ACC112 (cell line): ENCODE data around the gene KATNBL1.

ENCODE experiments used
- H2AFZ ChIP-seq: fragments of 200-600 bp; sonication (generic); one replicate; pipeline ENCODE4 v1.6.0; 2017; ENCODE audit warnings: antibody characterized with exemption, low read length; ENCODE audit not compliant: unreplicated experiment
- H3K27ac ChIP-seq: fragments of 200-600 bp; sonication (generic); 2 replicates; pipeline ENCODE4 v1.5.1; 2014; ENCODE audit warnings: low read depth, mild to moderate bottlenecking, antibody characterized with exemption, low read length, moderate library complexity
- H3K27me3 ChIP-seq: fragments of 200-600 bp; sonication (generic); 2 replicates; pipeline ENCODE4 v1.6.1; 2014; ENCODE audit warnings: mild to moderate bottlenecking, antibody characterized with exemption, low read length, moderate library complexity, mixed read lengths; ENCODE audit not compliant: insufficient read depth
- H3K36me3 ChIP-seq: fragments of 200-600 bp; sonication (generic); 2 replicates; pipeline ENCODE4 v1.6.1; 2016; ENCODE audit warnings: mild to moderate bottlenecking, antibody characterized with exemption, low read length, moderate library complexity, mixed read lengths; ENCODE audit not compliant: insufficient read depth
- H3K4me1 ChIP-seq: fragments of 200-600 bp; sonication (generic); one replicate; pipeline ENCODE4 v1.6.1; 2016; ENCODE audit warnings: low read length, mixed read lengths; ENCODE audit not compliant: insufficient read depth, unreplicated experiment, control insufficient read depth
- H3K4me3 ChIP-seq: fragments of 200-600 bp; sonication (generic); 2 replicates; pipeline ENCODE4 v1.5.1; 2014; ENCODE audit warnings: mild to moderate bottlenecking, low read depth, low read length
- H3K79me2 ChIP-seq: fragments of 200-600 bp; sonication (generic); one replicate; pipeline ENCODE4 v1.6.0; 2016; ENCODE audit warnings: low read length; ENCODE audit not compliant: control insufficient read depth, unreplicated experiment, insufficient read depth

The KATNBL1 gene, protein sequence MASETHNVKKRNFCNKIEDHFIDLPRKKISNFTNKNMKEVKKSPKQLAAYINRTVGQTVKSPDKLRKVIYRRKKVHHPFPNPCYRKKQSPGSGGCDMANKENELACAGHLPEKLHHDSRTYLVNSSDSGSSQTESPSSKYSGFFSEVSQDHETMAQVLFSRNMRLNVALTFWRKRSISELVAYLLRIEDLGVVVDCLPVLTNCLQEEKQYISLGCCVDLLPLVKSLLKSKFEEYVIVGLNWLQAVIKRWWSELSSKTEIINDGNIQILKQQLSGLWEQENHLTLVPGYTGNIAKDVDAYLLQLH

DNA sequence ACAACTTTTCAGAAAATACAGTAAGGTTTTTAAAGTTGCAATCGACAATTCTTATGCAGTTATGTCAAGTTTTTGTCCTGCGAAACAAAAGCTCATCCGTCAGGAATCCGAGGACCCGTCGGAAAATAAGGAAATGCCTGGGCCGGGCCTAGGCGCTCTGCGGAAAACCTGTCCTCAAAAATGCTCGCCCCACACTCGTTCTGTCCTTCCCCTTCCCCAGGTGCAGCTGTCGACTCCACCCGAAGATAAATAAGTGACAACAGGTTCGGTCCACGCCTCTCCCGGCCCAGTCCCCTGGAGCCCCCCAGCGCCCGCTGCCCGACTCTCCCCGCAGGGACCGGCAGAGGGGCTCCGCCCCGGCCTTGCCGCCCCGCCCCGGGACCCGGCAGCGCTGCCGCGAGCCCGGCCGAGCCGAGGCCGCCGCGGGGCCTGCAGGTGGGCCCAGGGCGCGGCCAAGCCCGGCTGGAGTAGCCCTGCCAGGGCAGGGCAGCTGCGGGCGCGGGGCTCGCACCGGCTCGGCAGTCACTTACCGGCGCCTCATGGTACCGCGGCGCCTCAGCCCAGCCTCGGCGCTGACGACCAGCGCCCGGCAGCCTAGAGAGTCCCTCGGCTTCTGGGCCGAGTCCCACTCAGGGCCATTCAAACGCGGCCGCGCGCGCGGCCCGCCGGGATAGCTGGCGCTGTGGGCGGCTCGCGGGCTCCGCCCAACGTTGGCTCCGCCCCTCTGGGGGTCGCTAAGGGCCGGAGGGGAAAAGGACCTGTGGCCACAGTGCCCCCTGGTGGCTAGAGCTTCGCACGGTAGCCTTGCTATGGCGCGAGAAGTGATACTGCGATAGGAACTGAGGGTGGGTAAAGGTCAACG is at the start of gene KATNBL1:
KATNBL1 (minus strand) TSS at position 676 of the 862 bp plus-strand sequence. CDS start 46,420 bp downstream, outside the sequence.
- Histone ChIP-seq H3K79me2 (peaks cover 48% of the 10 kb centered on the region), H3K4me3 (peak within 1 kb of the TSS; percentile 79), H3K27me3 (no peaks in the 10 kb centered on the region), H3K27ac (peak within 1 kb of the TSS; percentile 77), H3K4me1 (no peaks in the 10 kb centered on the region), H2AFZ (peak within 1 kb of the TSS; percentile 46), H3K36me3 (peaks cover under 1% of the 10 kb centered on the region; the same call in 1 of the 2 replicates)

GRCh38 chr15:34259566-34259965 is 49.7 kb upstream of the KATNBL1 start:
- no peaks in the 10 kb centered on the region for H3K4me1 ChIP-seq
- no peak overlapping the region for H3K4me3 ChIP-seq
- 0 out of 2 replicates have a peak, but pooled peaks cover 4% of the 10 kb centered on the region for H3K36me3 ChIP-seq
- no peaks in the 10 kb centered on the region for H3K79me2 ChIP-seq
- no peaks in the 10 kb centered on the region for H3K27me3 ChIP-seq
- no peak overlapping the region for H3K27ac ChIP-seq
- no peak overlapping the region for H2AFZ ChIP-seq

- Histone ChIP-seq H3K27me3 (no peaks in the 10 kb centered on the region), H3K36me3 (peaks cover 14% of the 10 kb centered on the region), H3K4me3 (no peak overlapping the region), H3K4me1 (no peaks in the 10 kb centered on the region), H2AFZ (no peak overlapping the region), H3K27ac (no peak overlapping the region), H3K79me2 (no peaks in the 10 kb centered on the region)
Measured at GRCh38 chr15:34258151-34258550, 48.3 kb upstream of the KATNBL1 start.

GRCh38 chr15:34252545-34252944 is 42.6 kb upstream of the KATNBL1 start:
- Histone ChIP-seq H3K27me3 (no peaks in the 10 kb centered on the region), H3K4me3 (no peak overlapping the region), H3K79me2 (no peaks in the 10 kb centered on the region), H3K36me3 (peaks cover 28% of the 10 kb centered on the region), H3K4me1 (peaks cover 6% of the 10 kb centered on the region), H3K27ac (no peak overlapping the region), H2AFZ (no peak overlapping the region)

- H2AFZ ChIP-seq, result no peak overlapping the region
- peaks cover 21% of the 10 kb centered on the region for H3K36me3 ChIP-seq
- H3K79me2 ChIP-seq, result no peaks in the 10 kb centered on the region
- no peak overlapping the region for H3K27ac ChIP-seq
- no peak overlapping the region for H3K4me3 ChIP-seq
- H3K27me3 ChIP-seq, result no peaks in the 10 kb centered on the region
- peaks cover 6% of the 10 kb centered on the region for H3K4me1 ChIP-seq
Measured at GRCh38 chr15:34248190-34248589, 38.3 kb upstream of the KATNBL1 start.

- no peak overlapping the region for H3K4me3 ChIP-seq
- H3K79me2 ChIP-seq, result no peaks in the 10 kb centered on the region
- H3K27ac ChIP-seq, result no peak overlapping the region
- no peaks in the 10 kb centered on the region for H3K27me3 ChIP-seq
- H3K36me3 ChIP-seq, result peaks cover 13% of the 10 kb centered on the region
- H2AFZ ChIP-seq, result no peak overlapping the region
- H3K4me1 ChIP-seq, result peaks cover 3% of the 10 kb centered on the region
Measured at GRCh38 chr15:34246276-34246976, 36.5 kb upstream of the KATNBL1 start.

- no peaks in the 10 kb centered on the region for H3K79me2 ChIP-seq
- no peaks in the 10 kb centered on the region for H3K27me3 ChIP-seq
- H3K27ac ChIP-seq, result no peak overlapping the region
- no peak overlapping the region for H3K4me3 ChIP-seq
- H3K36me3 ChIP-seq, result peaks cover 16% of the 10 kb centered on the region; the same call in 1 of the 2 replicates
- peaks cover 21% of the 10 kb centered on the region for H3K4me1 ChIP-seq
- no peak overlapping the region for H2AFZ ChIP-seq
Measured at GRCh38 chr15:34243226-34243625, 33.3 kb upstream of the KATNBL1 start.

DNA sequence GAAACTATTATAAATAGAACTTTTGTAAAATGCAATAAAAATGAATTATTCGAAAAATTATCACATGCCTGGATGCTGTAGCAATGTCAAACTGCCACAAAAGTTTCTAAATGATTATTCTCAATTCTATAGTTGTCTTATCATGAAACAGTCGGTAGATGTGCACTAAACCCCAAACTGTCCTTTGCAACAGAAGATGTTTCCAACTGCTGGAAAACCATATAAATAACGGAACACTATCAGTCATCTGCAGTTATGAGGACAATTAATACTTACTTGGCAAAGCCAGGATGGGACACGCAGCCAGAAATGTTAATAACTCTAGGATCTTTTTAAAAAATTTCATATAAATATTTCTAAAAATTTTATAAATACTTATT is 32.4 kb upstream of the KATNBL1 start:
- Histone ChIP-seq H3K27me3 (no peaks in the 10 kb centered on the region), H3K27ac (no peak overlapping the region), H3K4me3 (no peak overlapping the region), H2AFZ (no peak overlapping the region), H3K79me2 (no peaks in the 10 kb centered on the region), H3K4me1 (peaks cover 22% of the 10 kb centered on the region), H3K36me3 (peaks cover 23% of the 10 kb centered on the region)

DNA sequence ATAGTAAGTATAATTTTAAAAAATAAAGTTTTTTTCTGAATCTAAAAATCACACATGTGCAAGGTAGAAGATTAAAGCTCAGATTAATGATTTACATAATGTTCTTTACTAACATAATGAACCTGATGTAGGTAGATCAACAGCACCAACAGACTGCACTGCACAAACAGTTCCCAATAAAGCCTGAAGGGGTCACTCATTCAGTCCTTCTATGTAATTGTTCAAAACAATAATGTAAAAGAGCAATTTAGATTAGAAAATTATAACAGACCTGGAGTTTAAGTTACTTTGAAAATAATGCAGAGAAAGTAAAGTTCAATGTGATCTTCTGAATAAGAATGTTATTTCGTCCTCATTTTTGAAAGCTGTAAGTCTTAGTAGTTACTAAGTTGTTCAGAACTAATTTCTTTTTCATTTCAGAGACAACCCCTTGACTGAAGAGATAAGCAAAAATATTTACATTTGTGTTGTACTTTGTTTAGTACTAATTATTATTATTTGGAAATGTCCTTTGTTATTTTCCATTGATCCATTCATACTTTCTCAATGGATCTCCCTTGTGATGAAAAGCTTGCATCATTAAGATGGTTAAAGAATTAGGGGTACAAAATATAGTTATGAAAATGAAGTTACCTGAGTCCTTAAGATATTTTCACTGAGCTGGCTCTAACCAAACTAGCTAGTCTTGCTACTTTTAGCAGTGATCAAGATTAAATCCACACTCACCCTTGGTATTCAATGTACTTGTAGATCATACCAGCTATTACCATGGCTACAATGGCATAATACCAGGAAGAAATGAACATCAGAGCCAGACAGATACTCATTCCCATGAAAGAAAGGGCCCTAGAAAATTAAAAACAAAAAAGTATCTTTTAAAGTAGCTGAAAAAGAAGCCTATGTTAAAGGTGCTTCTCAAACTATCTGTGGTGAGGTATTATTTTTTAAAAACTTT is 31.8 kb upstream of the KATNBL1 start:
- H3K79me2 ChIP-seq, result no peaks in the 10 kb centered on the region
- peaks cover 22% of the 10 kb centered on the region for H3K36me3 ChIP-seq
- H2AFZ ChIP-seq, result no peak overlapping the region
- H3K4me3 ChIP-seq, result no peak overlapping the region
- no peaks in the 10 kb centered on the region for H3K27me3 ChIP-seq
- H3K4me1 ChIP-seq, result peaks cover 22% of the 10 kb centered on the region
- no peak overlapping the region for H3K27ac ChIP-seq

- Histone ChIP-seq H3K4me1 (peaks cover 22% of the 10 kb centered on the region), H3K27ac (peak overlapping the region; percentile 85), H3K36me3 (peaks cover 26% of the 10 kb centered on the region), H3K27me3 (no peaks in the 10 kb centered on the region), H3K79me2 (no peaks in the 10 kb centered on the region), H2AFZ (no peak overlapping the region), H3K4me3 (no peak overlapping the region)
Measured at GRCh38 chr15:34240537-34240936, 30.6 kb upstream of the KATNBL1 start.
